Measurements from ENCODE around the gene SSBP3.

The SSBP3 gene

GRCh38 chr1:54329312-54330003, 76.7 kb downstream of the SSBP3 start:
- no peak for DNase-seq (ENCODE audit: low read depth)

DNA sequence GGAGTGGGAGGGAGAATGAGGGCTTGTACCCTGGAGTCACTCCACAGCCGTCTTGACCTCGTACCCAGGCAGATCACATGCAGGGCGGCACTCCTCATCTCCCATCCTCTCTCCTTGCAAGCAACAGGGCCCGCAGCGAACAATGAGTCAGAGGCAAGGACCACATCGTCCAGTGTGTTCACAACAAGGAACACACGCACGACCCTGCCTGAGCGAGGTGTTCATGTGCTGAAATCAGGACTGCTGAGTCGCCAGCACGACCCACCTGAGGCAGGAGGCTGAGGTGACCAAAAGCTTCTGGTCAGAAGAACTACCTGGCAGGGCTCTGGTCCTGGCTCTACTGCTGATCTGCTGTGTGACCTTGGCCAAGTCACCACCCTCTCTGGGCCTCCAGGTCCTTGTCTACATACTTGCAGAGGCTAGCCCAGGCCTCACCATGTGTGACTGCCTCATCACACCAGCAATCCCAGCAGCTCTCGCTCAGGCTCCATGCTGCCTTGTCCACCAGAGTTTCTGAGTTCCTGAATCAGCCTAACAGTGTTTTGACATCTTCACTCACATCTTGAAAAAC, 78.0 kb downstream of the SSBP3 start:
- no peak for DNase-seq (ENCODE audit: low read depth)

GRCh38 chr1:54327386-54328065, 78.7 kb downstream of the SSBP3 start:
- no peak for DNase-seq (ENCODE audit: low read depth)

DNA sequence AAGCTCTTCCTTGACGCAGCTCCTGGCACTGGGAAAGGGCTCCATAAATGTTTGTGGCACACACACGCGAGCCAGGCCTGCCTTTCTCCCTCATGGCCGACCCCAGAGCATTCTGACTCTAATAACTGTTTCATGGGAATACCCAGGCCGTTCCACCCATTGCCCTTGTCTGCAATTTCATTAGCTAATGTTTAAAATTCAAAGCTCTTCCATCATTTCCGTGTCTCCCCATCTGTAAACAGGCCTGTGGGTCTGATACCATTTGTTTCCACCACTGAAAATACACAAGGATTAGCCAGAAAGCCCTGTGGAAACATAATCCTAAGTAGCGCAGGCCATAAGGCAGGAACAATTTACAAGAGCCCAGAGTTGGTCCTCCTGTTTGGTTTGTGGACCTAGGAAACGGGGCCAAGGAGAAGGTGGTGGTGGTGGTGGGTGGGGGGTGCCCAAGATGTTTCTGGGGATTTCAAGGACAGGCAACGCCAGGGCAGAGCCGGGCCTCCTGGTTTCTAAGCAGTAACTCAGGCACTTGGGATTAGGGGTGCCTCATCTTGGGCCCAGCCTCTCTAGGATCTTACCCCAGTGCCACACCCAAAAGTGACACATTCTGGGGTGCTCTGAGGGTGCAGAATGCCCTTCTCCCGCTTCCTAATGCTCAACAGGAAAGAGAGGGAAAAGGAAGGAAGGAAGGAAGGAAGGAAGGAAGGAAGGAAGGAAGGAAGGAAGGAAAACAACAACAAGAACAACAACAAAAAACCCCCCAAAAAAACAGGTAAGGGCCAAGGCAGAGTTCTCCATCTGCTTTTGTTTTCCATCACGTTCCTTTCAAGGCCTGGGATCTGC, 79.4 kb downstream of the SSBP3 start:
- no peak for DNase-seq (ENCODE audit: low read depth)

GRCh38 chr1:54325703-54326461, 80.3 kb downstream of the SSBP3 start:
- DNase-seq (ENCODE audit: low read depth): no peak

- no peak for DNase-seq (ENCODE audit: low read depth)
Measured at GRCh38 chr1:54325284-54325683, 80.9 kb downstream of the SSBP3 start.

- no peak for DNase-seq (ENCODE audit: low read depth)
Measured at GRCh38 chr1:54324251-54325140, 81.7 kb downstream of the SSBP3 start.

GRCh38 chr1:54323921-54324250, 82.3 kb downstream of the SSBP3 start:
- DNase-seq (ENCODE audit: low read depth): no peak

DNA sequence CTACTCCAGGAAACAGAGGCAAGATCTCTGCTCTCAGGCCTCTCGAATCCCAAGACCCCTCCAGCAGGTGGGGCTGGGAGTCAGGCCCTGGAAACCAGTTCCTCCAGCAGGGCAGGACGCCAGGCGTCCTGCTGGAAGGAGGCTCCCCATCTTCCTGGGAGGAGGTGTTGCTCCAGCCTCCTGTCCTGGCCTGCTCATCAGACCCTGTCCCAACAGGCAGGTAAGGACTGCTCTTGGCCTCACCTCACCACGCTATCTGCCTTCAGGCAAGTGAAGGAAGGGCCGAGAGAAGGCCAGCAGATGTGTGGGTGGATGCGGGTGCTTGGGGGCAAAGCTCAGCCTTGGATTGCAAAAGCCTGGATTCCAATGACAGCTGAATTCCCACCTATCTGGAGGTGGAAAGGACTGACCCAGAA, 82.9 kb downstream of the SSBP3 start:
- DNase-seq (ENCODE audit: low read depth): no peak

GRCh38 chr1:54318246-54318814, 87.9 kb downstream of the SSBP3 start:
- no peak for DNase-seq (ENCODE audit: low read depth)

- no peak for DNase-seq (ENCODE audit: low read depth)
Measured at GRCh38 chr1:54317084-54317483, 89.1 kb downstream of the SSBP3 start.

- DNase-seq (ENCODE audit: low read depth): no peak
Measured at GRCh38 chr1:54315099-54315498, 91.1 kb downstream of the SSBP3 start.

DNA sequence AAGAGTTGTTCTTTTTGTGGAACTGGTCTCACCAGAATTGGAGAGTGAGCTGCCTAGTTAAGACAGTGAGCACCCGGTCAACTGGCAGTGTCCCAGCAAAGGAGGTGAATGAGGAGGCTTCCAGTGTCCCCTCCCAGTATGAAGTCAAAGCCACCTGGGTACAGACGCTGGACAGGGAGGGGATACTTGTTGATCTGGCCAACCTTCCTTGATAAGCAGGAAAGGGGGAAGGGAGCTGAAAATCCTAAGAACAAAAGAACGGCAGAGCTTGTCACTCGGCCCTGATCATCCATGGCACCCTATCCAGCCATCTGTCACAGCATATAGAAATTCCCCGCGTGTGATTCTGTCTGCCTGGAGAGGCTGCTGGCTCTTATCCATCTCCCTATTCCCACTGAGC, 91.5 kb downstream of the SSBP3 start:
- DNase-seq (ENCODE audit: low read depth): no peak

DNA sequence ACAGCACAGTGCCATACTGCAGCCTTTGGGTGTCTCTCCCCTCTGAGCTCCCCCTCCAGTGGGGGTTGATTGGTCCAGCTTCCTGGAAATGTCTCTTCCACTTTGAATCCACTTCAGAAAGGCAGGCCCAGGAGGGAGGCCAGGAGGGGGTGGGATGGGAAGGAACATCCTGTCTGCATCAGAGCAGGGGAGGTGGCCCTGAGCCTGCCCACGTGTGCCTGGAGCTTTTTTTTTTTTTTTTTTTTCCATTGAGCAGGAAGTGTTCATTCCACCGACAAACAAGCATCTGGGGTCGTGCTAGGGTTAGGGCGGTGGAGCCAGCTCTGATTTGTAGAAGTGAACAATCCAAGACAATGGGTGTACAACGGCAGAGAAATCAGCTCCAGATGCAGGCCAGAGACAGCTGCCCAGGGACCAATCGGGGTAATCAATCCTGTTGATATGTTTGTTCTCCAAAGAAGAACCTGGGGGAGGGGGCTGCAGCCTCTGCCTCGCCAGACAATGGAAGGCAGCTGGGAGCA, 93.3 kb downstream of the SSBP3 start:
- no peak for DNase-seq (ENCODE audit: low read depth)

DNA sequence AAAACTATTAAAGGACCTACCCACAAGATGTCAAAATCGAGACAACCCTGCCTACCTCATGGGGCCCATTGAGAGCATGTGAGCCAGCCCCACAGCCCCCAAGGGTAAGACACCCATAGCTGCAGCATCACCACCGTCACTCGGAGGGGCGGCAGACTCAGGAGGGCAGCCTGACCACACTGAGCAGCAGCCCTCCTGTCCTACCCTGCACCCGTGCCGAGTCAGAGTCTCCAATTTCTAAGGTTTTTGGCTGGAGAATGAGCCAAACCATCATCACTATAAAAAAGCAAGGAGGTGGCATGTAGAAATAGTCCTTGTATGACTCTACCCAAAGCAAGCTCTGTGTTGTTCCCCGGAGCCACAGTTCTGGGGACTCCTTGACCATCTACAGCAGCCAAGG, 94.7 kb downstream of the SSBP3 start:
- DNase-seq (ENCODE audit: low read depth): no peak

- DNase-seq (ENCODE audit: low read depth): no peak
Measured at GRCh38 chr1:54310439-54311328, 95.5 kb downstream of the SSBP3 start.

GRCh38 chr1:54309631-54310366, 96.4 kb downstream of the SSBP3 start:
- no peak for DNase-seq (ENCODE audit: low read depth)

GRCh38 chr1:54307305-54307704, 98.9 kb downstream of the SSBP3 start:
- DNase-seq (ENCODE audit: low read depth): no peak

All from activated T-cell treated with anti-CD3 and anti-CD28 coated beads for 24 hours (primary cell).